AG04450 (cell line): ENCODE data around the gene OR13J1. TPM values are rescaled to one million over a fixed set of nuclear protein-coding genes. Genes with fewer than 3 reads are reported as not detected.
A peak's percentile ranks its signal among the peaks of the same experiment; 100 is the strongest.

Experiments used
- CTCF ChIA-PET: fragments of 300-600, 350-600 bp; formaldehyde crosslinking; extraction: SDS; loops from one replicate; lab custom pipeline; 2022; ENCODE audit warnings: antibody characterized with exemption, inconsistent platforms; lab: Charles Lee
- POLR2A ChIA-PET: fragments of 350-600 bp; formaldehyde crosslinking; extraction: SDS; loops from one replicate; lab custom pipeline; 2021; ENCODE audit warnings: antibody characterized with exemption, inconsistent platforms; lab: Yijun Ruan, JAX
- DNase-seq: peaks from one replicate; pipeline ENCODE4 v3.0.0-alpha.2; 2011; ENCODE audit warnings: low read depth, low spot score
- H3K27ac ChIP-seq: one replicate; pipeline ENCODE4 v1.5.1; 2012; ENCODE audit warnings: low read depth, low read length, control low read depth
- H3K27me3 ChIP-seq: one replicate; pipeline ENCODE4 v1.6.0; 2012; ENCODE audit warnings: low read length; ENCODE audit not compliant: control insufficient read depth, insufficient read depth
- H3K4me3 ChIP-seq: 2 replicates; pipeline ENCODE4 v1.5.1; 2011; ENCODE audit warnings: mild to moderate bottlenecking, low read depth, low read length, control low read depth
- H3K9me3 ChIP-seq: 2 replicates; pipeline ENCODE4 v1.5.1; 2012; ENCODE audit warnings: low read length; ENCODE audit not compliant: control insufficient read depth, insufficient read depth
- polyA plus RNA-seq: library from polyadenylated mRNA; depleted of rRNA; stranded (reverse); fragments of >200 nt; gene quantifications from 2 replicates; pipeline ENCODE4 v1.2.3, GENCODE V29; 2011
- TF ChIP-seq, protein P1 (sequence below): IDR thresholded peaks from 2 replicates; pipeline ENCODE4 v1.5.1; 2011; ENCODE audit warnings: low read depth, low read length, control low read depth, inconsistent platforms

Gene OR13J1
- polyA plus RNA-seq, 1 experiment, result not detected

DNA sequence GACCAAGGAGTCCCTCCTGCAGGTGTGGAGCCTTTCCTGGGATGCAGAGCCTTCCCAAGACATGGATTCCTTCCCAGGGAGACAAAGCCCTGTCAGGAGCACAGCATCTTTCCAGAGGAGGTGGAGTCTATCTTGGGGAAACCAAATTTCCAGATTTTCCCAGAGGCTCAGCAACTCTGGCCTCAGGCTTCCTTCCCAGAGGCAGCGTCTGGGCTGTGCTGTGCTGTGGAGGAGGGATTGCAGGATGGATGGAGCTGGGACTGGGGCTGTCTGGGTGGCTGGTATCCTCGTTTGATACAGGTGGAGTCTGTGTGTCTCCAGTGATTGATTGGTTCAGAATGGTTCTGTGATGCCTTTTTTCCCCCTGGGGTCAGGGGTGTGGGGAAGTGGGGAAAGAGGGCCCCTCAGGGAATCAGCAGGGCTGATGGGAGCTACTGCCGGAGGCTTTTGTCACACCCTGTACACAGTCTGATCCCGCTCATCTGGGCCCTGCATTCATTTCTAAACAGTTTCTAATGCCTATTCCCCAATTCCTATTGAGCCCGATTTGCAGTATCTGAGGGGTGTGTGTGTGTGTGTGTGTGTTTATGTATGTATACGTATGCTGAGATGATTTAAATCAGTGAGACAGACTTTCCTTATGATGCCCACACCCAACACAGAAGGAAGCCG, 16.0 kb downstream of the OR13J1 start:
- Histone ChIP-seq H3K27me3 (peaks cover 3% of the 10 kb centered on the region), H3K9me3 (no peaks in the 10 kb centered on the region; the same call in 1 of the 2 replicates), H3K27ac (no peak overlapping the region), H3K4me3 (no peak overlapping the region)
- CTCF ChIA-PET, result interaction anchor here (1.1 to 1.3 kb wide), 2 partner anchors 28 to 64 kb away, joined by 3 to 4 read pairs; no protein-coding TSS in a partner anchor
- TF ChIP-seq, protein P1, sequence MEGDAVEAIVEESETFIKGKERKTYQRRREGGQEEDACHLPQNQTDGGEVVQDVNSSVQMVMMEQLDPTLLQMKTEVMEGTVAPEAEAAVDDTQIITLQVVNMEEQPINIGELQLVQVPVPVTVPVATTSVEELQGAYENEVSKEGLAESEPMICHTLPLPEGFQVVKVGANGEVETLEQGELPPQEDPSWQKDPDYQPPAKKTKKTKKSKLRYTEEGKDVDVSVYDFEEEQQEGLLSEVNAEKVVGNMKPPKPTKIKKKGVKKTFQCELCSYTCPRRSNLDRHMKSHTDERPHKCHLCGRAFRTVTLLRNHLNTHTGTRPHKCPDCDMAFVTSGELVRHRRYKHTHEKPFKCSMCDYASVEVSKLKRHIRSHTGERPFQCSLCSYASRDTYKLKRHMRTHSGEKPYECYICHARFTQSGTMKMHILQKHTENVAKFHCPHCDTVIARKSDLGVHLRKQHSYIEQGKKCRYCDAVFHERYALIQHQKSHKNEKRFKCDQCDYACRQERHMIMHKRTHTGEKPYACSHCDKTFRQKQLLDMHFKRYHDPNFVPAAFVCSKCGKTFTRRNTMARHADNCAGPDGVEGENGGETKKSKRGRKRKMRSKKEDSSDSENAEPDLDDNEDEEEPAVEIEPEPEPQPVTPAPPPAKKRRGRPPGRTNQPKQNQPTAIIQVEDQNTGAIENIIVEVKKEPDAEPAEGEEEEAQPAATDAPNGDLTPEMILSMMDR, result no peak
- no peak for DNase-seq
- POLR2A ChIA-PET, result interaction anchor here (0.7 kb wide), 1 partner anchor 9 kb away, joined by 4 read pairs; no protein-coding TSS in a partner anchor

DNA sequence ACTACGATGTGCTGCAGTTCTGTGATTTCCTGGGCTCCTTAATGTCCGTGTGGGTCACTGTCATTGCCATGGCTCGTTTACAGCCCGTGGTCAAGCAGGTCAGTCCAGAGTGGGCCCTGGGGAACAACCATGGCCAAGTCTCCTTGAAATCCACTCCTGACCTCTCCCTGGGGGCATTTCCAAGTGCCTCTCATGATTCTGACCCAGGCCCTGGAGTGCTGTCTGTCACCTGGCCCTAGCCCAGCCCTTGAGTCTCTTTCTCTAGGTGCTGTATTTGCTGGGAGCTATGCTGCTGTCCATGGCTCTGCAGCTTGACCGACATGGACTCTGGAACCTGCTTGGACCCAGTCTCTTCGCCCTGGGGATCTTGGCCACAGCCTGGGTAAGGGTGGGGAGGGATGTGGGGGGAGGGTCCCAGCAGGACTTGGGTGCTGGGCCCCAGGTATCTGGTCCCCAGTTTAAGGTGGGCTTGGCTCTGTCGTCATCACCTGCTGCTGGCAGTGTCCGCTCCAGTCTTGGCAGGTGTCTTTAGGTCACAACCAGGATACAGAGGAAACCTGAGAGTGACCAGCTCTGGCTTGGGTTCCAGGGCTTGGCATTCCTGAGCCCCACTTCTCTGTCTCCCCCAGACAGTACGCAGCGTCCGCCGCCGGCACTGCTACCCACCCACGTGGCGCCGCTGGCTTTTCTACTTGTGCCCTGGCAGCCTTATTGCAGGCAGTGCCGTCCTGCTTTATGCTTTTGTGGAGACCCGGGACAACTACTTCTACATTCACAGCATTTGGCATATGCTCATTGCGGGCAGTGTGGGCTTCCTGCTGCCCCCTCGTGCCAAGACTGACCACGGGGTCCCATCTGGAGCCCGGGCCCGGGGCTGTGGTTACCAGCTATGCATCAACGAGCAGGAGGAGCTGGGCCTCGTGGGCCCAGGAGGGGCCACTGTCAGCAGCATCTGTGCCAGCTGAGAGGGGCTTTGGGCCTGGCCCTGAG, 17.0 kb downstream of the OR13J1 start:
- POLR2A ChIA-PET, result no interaction called here

DNA sequence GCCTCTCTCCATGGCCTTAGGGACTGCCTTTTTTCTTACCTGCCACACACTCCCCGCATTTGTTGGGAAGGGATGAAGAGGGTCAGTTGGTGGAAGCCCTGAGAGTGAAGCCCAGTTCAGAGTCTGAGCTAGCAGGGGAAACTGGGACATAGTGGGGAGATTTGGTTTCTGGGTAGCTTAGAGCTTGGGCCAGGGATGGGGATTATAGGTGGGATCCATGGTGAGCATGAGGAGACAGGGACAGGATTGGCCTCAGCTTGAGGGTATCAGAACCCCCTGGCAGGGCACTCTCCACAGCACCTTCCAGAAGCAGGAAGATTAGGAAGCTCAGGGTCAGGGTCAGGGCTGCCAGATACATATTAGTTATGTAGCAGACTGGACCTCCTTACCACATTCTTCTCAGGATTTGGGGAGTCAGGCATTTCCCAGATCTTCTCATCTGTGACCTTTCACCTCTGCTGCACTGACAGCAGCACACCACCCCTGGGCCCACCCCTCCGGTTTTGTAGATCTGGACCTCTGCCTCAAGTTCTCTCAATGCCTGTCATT, 17.9 kb downstream of the OR13J1 start:
- Histone ChIP-seq H3K27ac (no peak overlapping the region), H3K27me3 (peaks cover 3% of the 10 kb centered on the region), H3K9me3 (no peaks in the 10 kb centered on the region; the same call in 1 of the 2 replicates), H3K4me3 (no peak overlapping the region)
- TF ChIP-seq, protein P1, result no peak
- POLR2A ChIA-PET, result no interaction called here
- CTCF ChIA-PET, result interaction anchor here (0.7 to 1.0 kb wide), 3 partner anchors 30 to 825 kb away, joined by 3 to 5 read pairs (median 3); no protein-coding TSS in a partner anchor
- DNase-seq, result no peak

More for the DNA sequence above, 17.0 kb downstream of the OR13J1 start:
- Histone ChIP-seq H3K27me3 (peaks cover 3% of the 10 kb centered on the region), H3K9me3 (no peaks in the 10 kb centered on the region; the same call in 1 of the 2 replicates), H3K4me3 (no peak overlapping the region), H3K27ac (no peak overlapping the region)
- no peak for DNase-seq
- CTCF ChIA-PET, result interaction anchor here (0.7 kb wide), 1 partner anchor 63 kb away, joined by 3 read pairs; no protein-coding TSS in a partner anchor
- TF ChIP-seq, protein P1, result no peak

DNA sequence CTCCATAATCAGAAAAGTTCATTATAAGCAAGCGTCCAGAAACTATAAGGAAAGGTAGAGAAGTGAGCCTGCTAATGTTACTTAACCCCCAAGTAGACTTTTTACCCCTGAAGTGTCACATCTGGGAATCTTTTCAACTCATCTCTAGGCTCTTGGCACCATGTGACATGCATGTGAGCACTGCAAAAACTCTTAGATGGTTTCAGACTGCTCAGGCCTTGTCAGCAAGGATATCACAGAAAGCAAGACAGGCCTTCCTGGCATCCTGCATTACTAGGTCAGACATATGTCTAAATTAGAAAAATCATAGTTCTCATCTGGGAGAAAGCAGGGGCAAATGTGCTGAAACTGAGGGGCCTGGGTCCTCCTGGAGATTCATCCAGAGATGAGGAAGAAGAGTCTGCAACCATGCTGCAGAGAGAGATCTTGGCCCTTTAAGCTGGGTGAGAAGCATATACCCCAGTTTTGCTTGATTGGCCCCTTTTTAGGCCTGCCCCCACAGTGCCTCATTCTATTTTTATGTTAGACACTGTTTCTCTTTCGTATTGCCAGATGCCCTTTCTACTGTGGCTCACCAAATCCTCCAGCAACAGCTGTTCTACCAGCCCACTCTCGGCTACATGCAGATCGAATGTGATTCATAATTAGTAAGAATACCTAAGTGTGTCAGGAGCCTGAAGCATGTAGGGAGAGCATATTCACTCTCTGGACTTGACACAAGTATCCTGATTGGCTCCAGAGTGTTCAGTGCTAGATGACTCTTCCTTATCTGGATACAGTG, 22.2 kb downstream of the OR13J1 start:
- POLR2A ChIA-PET, result interaction anchor here (1.0 kb wide), 1 partner anchor 10 kb away, joined by 3 read pairs; no protein-coding TSS in a partner anchor
- DNase-seq, result peak; percentile 86
- Histone ChIP-seq H3K9me3 (no peaks in the 10 kb centered on the region), H3K27me3 (no peaks in the 10 kb centered on the region), H3K4me3 (no peak overlapping the region), H3K27ac (peak overlapping the region; percentile 81)
- CTCF ChIA-PET, result interaction anchor here (1.0 kb wide), 2 partner anchors 34 to 57 kb away, joined by 4 to 5 read pairs; no protein-coding TSS in a partner anchor
- TF ChIP-seq, protein P1, result no peak
